RWPE1 (cell line): ENCODE results near the gene MAP3K1.

Experiments
- CTCF ChIA-PET: fragments of 350-600 bp; sonication (Branson Sonifier 250); formaldehyde crosslinking; extraction: SDS; loops from one replicate; lab custom pipeline; 2021; lab: Yijun Ruan, JAX
- POLR2A ChIA-PET: fragments of 400-600 bp; formaldehyde crosslinking; extraction: SDS; loops from one replicate; lab custom pipeline; 2020; ENCODE audit warnings: antibody characterized with exemption; ENCODE audit not compliant: low non-redundant PET; lab: Yijun Ruan, JAX
- DNase-seq: peaks from one replicate; pipeline ENCODE4 v3.0.0; 2012; ENCODE audit warnings: low spot score
- H3K27ac ChIP-seq: fragments of 450-650 bp; 2 replicates; pipeline ENCODE4 v1.5.1; 2017
- CTCF ChIP-seq: fragments of 450-650 bp; conservative IDR thresholded peaks from 2 replicates; pipeline ENCODE4 v1.5.1; 2017; ENCODE audit warnings: low read depth, mild to moderate bottlenecking

MAP3K1 gene

GRCh38 chr5:56848206-56848605 is 32.9 kb downstream of the MAP3K1 start:
- POLR2A ChIA-PET = no interaction called here
- TF ChIP-seq CTCF = no peak
- no peak for DNase-seq
- H3K27ac ChIP-seq = no peak overlapping the region
- CTCF ChIA-PET = interaction anchor here (0.6 to 1.4 kb wide), 4 partner anchors 9 to 112 kb away, joined by 3 read pairs; no protein-coding TSS in a partner anchor

GRCh38 chr5:56849671-56850070 is 34.3 kb downstream of the MAP3K1 start:
- TF ChIP-seq CTCF = no peak
- POLR2A ChIA-PET = no interaction called here
- no peak for DNase-seq
- no peak overlapping the region for H3K27ac ChIP-seq
- CTCF ChIA-PET = no interaction called here

GRCh38 chr5:56850423-56850822 is 35.1 kb downstream of the MAP3K1 start:
- ChIA-PET CTCF (no interaction called here), POLR2A (no interaction called here)
- DNase-seq = no peak

GRCh38 chr5:56851258-56851941 is 36.1 kb downstream of the MAP3K1 start:
- POLR2A ChIA-PET = no interaction called here
- TF ChIP-seq CTCF = no peak
- no peak for DNase-seq
- CTCF ChIA-PET = interaction anchor here (0.8 to 1.5 kb wide), 2 partner anchors 10 to 13 kb away, joined by 4 to 5 read pairs; no protein-coding TSS in a partner anchor
- no peak overlapping the region for H3K27ac ChIP-seq

More at GRCh38 chr5:56850423-56850822, 35.1 kb downstream of the MAP3K1 start:
- no peak overlapping the region for H3K27ac ChIP-seq
- TF ChIP-seq CTCF = no peak

GRCh38 chr5:56852228-56853000 is 37.1 kb downstream of the MAP3K1 start:
- no peak for DNase-seq
- POLR2A ChIA-PET = no interaction called here
- CTCF ChIA-PET = interaction anchor here (1.4 to 1.5 kb wide), 2 partner anchors 10 to 14 kb away, joined by 4 read pairs; no protein-coding TSS in a partner anchor
- no peak for TF ChIP-seq CTCF
- H3K27ac ChIP-seq = no peak overlapping the region

GRCh38 chr5:56853698-56854097 is 38.3 kb downstream of the MAP3K1 start:
- no peak for TF ChIP-seq CTCF
- ChIA-PET CTCF (interaction anchor here (0.6 to 1.4 kb wide), 3 partner anchors 8 to 586 kb away, joined by 3 to 5 read pairs (median 4); no protein-coding TSS in a partner anchor), POLR2A (no interaction called here)
- DNase-seq = no peak
- H3K27ac ChIP-seq = no peak overlapping the region
